GM12878 (cell line): Measurements from ENCODE around the gene NDE1. TPM values are rescaled to one million over a fixed set of nuclear protein-coding genes. Genes with fewer than 3 reads are reported as not detected.

Experiments
- ATF7 ChIP-seq: fragments of 450-650 bp; IDR thresholded peaks from 2 replicates; pipeline ENCODE4 v1.6.1; 2016; ENCODE audit warnings: low read depth, mild to moderate bottlenecking
- EZH2 ChIP-seq: IDR thresholded peaks from 2 replicates; pipeline ENCODE4 v1.6.1; 2012; ENCODE audit warnings: low read depth, mild to moderate bottlenecking, control low read depth, inconsistent platforms, low read length, borderline replicate concordance; ENCODE audit not compliant: control insufficient read depth
- MTA3 ChIP-seq: IDR thresholded peaks from 2 replicates; pipeline ENCODE4 v1.6.1; 2012; ENCODE audit warnings: low read length, inconsistent platforms, borderline replicate concordance
- SPI1 ChIP-seq: IDR thresholded peaks from 2 replicates; pipeline ENCODE4 v1.6.1; 2011; ENCODE audit warnings: low read depth, mild to moderate bottlenecking, low read length, moderate library complexity, borderline replicate concordance; ENCODE audit not compliant: insufficient read depth
- TARDBP ChIP-seq: IDR thresholded peaks from 2 replicates; pipeline ENCODE4 v1.6.1; 2016; ENCODE audit warnings: borderline replicate concordance
- TCF12 ChIP-seq: IDR thresholded peaks from 2 replicates; pipeline ENCODE4 v1.6.1; 2011; ENCODE audit warnings: low read depth, mild to moderate bottlenecking, low read length
- WRNIP1 ChIP-seq: IDR thresholded peaks from 2 replicates; pipeline ENCODE4 v1.6.1; 2011; ENCODE audit warnings: low read depth, low read length, improper control_type of control experiment, borderline replicate concordance
- ZNF217 ChIP-seq: fragments of 450-650 bp; IDR thresholded peaks from 2 replicates; pipeline ENCODE4 v1.6.1; 2017; ENCODE audit warnings: antibody characterized with exemption, mild to moderate bottlenecking
- ZNF384 ChIP-seq: IDR thresholded peaks from 2 replicates; pipeline ENCODE4 v1.6.1; 2012; ENCODE audit warnings: low read depth, mild to moderate bottlenecking, low read length, improper control_type of control experiment, borderline replicate concordance
- polyA plus RNA-seq, 11 experiments: library from polyadenylated mRNA; depleted of rRNA in 4 of 11; unstranded in 6 of 11; stranded (reverse) in 5 of 11; fragments of >200 nt; fragmentation: Nextera tagmentation in 4 of 11; fragmentation: Illumina TruSeq in 1 of 11; extraction: Ambion mirVana in 4 of 11; extraction: Trizol in 1 of 11; gene quantifications; 1 replicate in 1 of 11; 2 replicates in 10 of 11; pipeline versions ENCODE4 v1.2.1 to v1.2.3, GENCODE V29; 2011 to 2016; ENCODE audit warnings: inconsistent platforms in 2 of 11, missing spikeins in 2 of 11, low read depth in 1 of 11
- total RNA-seq, 4 experiments: library from RNA; depleted of rRNA in 3 of 4; stranded (reverse); fragments of >200 nt in 3 of 4; fragmentation: Illumina TruSeq in 1 of 4; extraction: Trizol in 1 of 4; gene quantifications; 2 replicates each; pipeline versions ENCODE4 v1.2.1 to v1.2.3, GENCODE V29; 2013 to 2021
- TF ChIP-seq, protein P1 (sequence below): fragments of 450-650 bp; IDR thresholded peaks from 2 replicates; pipeline ENCODE4 v1.6.1; 2014; ENCODE audit warnings: mild to moderate bottlenecking
- TF ChIP-seq, protein P2 (sequence below), 3 experiments: IDR thresholded peaks in 2 of 3; conservative IDR thresholded peaks in 1 of 3; 2 replicates each; pipeline ENCODE4 v1.5.1; 2011; ENCODE audit warnings: low read depth in 3 of 3, low read length in 3 of 3, mild to moderate bottlenecking in 3 of 3, control low read depth in 2 of 3, moderate library complexity in 2 of 3, inconsistent platforms in 1 of 3, mixed read lengths in 1 of 3; ENCODE audit not compliant: control insufficient read depth in 2 of 3, insufficient read depth in 1 of 3; ENCODE audit errors: extremely low read depth in 1 of 3
- TF ChIP-seq, protein P3 (sequence below): fragments of 450-650 bp; formaldehyde crosslinking; IDR thresholded peaks from 2 replicates; pipeline ENCODE4 v1.5.0; 2022; ENCODE audit warnings: mild to moderate bottlenecking, missing genetic modification characterization
- TF ChIP-seq, protein P4 (sequence below): fragments of 450-650 bp; IDR thresholded peaks from 2 replicates; pipeline ENCODE4 v1.6.1; 2018; ENCODE audit warnings: borderline replicate concordance, mild to moderate bottlenecking; ENCODE audit not compliant: partially characterized antibody
- TF ChIP-seq, protein P5 (sequence below): IDR thresholded peaks from 2 replicates; pipeline ENCODE4 v1.6.1; 2011; ENCODE audit warnings: low read depth, mild to moderate bottlenecking, low read length, moderate library complexity, borderline replicate concordance; ENCODE audit errors: extremely low read depth

The NDE1 gene
- total and polyA plus RNA-seq, 10 of the 15 experiments (the other 5 are each of a cell fraction or from before 2014, with no cell fraction given): 5.7 to 148 (median 87.8) TPM

DNA sequence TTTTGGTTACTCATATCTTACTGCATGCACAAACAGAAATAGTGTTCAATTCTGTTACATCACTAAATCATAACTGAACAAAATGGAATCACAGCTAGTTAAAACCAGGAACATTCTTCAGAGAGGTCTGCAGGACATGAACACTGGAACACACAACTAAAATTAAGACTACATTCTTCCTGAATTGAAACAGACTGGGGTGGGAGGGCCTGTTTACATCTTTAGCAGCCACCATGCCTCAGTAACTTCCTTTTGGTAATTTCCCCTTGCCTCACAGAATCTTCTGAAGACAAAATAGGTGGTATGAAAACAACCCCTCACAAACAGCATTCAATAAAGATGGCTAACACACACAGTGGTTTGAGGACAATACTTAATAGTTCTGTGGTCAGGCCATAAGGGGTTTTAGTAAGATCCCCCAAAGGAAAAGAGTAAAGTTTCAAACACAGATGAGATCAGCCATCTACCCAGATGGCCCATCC lies 13.6 kb upstream of the NDE1 start (continued):
- TF ChIP-seq TCF12 (no peak), ZNF384 (no peak), TARDBP (no peak), ATF7 (peak; percentile 45), WRNIP1 (no peak), MTA3 (0 out of 2 replicates have a peak, but pooled peaks have one; percentile 23), SPI1 (no peak), EZH2 (no peak), ZNF217 (no peak)
- TF ChIP-seq, protein P1, sequence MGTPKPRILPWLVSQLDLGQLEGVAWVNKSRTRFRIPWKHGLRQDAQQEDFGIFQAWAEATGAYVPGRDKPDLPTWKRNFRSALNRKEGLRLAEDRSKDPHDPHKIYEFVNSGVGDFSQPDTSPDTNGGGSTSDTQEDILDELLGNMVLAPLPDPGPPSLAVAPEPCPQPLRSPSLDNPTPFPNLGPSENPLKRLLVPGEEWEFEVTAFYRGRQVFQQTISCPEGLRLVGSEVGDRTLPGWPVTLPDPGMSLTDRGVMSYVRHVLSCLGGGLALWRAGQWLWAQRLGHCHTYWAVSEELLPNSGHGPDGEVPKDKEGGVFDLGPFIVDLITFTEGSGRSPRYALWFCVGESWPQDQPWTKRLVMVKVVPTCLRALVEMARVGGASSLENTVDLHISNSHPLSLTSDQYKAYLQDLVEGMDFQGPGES: no peak
- TF ChIP-seq, protein P2, sequence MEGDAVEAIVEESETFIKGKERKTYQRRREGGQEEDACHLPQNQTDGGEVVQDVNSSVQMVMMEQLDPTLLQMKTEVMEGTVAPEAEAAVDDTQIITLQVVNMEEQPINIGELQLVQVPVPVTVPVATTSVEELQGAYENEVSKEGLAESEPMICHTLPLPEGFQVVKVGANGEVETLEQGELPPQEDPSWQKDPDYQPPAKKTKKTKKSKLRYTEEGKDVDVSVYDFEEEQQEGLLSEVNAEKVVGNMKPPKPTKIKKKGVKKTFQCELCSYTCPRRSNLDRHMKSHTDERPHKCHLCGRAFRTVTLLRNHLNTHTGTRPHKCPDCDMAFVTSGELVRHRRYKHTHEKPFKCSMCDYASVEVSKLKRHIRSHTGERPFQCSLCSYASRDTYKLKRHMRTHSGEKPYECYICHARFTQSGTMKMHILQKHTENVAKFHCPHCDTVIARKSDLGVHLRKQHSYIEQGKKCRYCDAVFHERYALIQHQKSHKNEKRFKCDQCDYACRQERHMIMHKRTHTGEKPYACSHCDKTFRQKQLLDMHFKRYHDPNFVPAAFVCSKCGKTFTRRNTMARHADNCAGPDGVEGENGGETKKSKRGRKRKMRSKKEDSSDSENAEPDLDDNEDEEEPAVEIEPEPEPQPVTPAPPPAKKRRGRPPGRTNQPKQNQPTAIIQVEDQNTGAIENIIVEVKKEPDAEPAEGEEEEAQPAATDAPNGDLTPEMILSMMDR (IDR thresholded peaks at IDR 0.05 in 2 of 3, conservative IDR thresholded peaks at IDR 0.05 in 1 of 3; ENCODE audit: control insufficient read depth in 2 of 3, extremely low read depth in 1 of 3, insufficient read depth in 1 of 3, low read depth in 3 of 3, low read length in 3 of 3): no peak
- TF ChIP-seq, protein P3, sequence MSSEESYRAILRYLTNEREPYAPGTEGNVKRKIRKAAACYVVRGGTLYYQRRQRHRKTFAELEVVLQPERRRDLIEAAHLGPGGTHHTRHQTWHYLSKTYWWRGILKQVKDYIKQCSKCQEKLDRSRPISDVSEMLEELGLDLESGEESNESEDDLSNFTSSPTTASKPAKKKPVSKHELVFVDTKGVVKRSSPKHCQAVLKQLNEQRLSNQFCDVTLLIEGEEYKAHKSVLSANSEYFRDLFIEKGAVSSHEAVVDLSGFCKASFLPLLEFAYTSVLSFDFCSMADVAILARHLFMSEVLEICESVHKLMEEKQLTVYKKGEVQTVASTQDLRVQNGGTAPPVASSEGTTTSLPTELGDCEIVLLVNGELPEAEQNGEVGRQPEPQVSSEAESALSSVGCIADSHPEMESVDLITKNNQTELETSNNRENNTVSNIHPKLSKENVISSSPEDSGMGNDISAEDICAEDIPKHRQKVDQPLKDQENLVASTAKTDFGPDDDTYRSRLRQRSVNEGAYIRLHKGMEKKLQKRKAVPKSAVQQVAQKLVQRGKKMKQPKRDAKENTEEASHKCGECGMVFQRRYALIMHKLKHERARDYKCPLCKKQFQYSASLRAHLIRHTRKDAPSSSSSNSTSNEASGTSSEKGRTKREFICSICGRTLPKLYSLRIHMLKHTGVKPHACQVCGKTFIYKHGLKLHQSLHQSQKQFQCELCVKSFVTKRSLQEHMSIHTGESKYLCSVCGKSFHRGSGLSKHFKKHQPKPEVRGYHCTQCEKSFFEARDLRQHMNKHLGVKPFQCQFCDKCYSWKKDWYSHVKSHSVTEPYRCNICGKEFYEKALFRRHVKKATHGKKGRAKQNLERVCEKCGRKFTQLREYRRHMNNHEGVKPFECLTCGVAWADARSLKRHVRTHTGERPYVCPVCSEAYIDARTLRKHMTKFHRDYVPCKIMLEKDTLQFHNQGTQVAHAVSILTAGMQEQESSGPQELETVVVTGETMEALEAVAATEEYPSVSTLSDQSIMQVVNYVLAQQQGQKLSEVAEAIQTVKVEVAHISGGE (CRISPR knock-in tag): no peak
- TF ChIP-seq, protein P4, sequence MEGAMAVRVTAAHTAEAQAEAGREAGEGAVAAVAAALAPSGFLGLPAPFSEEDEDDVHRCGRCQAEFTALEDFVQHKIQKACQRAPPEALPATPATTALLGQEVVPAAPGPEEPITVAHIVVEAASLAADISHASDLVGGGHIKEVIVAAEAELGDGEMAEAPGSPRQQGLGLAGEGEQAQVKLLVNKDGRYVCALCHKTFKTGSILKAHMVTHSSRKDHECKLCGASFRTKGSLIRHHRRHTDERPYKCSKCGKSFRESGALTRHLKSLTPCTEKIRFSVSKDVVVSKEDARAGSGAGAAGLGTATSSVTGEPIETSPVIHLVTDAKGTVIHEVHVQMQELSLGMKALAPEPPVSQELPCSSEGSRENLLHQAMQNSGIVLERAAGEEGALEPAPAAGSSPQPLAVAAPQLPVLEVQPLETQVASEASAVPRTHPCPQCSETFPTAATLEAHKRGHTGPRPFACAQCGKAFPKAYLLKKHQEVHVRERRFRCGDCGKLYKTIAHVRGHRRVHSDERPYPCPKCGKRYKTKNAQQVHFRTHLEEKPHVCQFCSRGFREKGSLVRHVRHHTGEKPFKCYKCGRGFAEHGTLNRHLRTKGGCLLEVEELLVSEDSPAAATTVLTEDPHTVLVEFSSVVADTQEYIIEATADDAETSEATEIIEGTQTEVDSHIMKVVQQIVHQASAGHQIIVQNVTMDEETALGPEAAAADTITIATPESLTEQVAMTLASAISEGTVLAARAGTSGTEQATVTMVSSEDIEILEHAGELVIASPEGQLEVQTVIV: no peak
- TF ChIP-seq, protein P5, sequence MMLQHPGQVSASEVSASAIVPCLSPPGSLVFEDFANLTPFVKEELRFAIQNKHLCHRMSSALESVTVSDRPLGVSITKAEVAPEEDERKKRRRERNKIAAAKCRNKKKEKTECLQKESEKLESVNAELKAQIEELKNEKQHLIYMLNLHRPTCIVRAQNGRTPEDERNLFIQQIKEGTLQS: no peak
